GM19043 (cell line): Measurements from ENCODE around the gene ITM2B.
A peak's percentile ranks its signal among the peaks of the same experiment; 100 is the strongest.

Source experiments
- ATAC-seq: cut with Tn5 transposase; IDR thresholded peaks from one replicate; pipeline ENCODE4 v1.9.1; 2021; ENCODE audit warnings: low read depth; ENCODE audit not compliant: unreplicated experiment

ITM2B gene

DNA sequence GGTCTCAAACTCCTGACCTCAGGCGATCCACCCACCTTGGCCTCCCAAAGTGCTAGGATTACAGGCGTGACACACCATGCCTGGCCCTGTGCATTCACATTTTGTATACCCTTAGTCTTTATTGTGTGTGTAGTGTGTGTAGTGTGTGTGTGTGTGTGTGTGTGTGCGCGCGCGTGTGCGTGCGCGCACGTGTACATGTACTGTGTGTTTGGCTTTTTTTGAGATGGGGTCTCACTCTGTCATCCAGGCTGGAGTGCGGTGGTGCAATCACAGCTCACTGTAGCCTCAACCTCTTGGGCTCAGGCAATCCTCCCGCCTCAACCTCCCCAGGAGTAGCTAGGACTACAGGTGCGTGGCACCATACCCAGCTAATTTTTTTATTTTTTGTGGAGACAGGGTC is 22.1 kb downstream of the ITM2B start:
- ATAC-seq: no peak

- no peak for ATAC-seq
Observed at GRCh38 chr13:48255954-48256353, 22.9 kb downstream of the ITM2B start.

- ATAC-seq: no peak
Observed at GRCh38 chr13:48258002-48258401, 25.0 kb downstream of the ITM2B start.

GRCh38 chr13:48258430-48258829 is 25.4 kb downstream of the ITM2B start:
- no peak for ATAC-seq

DNA sequence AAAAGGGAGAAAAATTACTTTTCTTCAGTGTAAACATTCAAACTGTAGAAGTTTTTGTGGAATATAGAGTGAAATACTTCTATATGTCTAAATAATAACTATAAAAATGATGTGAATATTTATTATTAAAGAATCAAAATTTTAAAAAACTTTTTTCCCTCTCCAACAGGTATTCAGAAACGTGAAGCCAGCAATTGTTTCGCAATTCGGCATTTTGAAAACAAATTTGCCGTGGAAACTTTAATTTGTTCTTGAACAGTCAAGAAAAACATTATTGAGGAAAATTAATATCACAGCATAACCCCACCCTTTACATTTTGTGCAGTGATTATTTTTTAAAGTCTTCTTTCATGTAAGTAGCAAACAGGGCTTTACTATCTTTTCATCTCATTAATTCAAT is 28.0 kb downstream of the ITM2B start:
- ATAC-seq: no peak

DNA sequence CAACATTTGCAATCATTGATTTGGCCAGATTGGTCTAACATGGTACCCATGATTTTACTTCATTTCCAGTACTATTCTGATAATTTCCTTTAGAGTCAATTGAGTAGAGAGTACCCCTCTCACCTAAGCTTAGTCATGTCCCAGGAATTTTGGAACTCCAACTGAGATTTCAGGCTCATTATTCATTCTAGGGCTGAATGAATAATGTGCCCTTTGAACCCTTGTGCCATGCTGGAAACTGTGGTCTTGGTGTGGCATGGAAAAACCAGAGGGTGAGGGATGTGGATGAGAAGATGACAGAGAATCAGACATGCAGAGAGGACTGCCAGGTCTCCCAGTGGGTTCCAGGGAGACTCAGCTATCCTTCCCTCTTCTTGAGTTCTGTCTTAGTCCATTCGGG is 30.2 kb downstream of the ITM2B start:
- ATAC-seq: no peak

- no peak for ATAC-seq
Observed at GRCh38 chr13:48264058-48264457, 31.1 kb downstream of the ITM2B start.

DNA sequence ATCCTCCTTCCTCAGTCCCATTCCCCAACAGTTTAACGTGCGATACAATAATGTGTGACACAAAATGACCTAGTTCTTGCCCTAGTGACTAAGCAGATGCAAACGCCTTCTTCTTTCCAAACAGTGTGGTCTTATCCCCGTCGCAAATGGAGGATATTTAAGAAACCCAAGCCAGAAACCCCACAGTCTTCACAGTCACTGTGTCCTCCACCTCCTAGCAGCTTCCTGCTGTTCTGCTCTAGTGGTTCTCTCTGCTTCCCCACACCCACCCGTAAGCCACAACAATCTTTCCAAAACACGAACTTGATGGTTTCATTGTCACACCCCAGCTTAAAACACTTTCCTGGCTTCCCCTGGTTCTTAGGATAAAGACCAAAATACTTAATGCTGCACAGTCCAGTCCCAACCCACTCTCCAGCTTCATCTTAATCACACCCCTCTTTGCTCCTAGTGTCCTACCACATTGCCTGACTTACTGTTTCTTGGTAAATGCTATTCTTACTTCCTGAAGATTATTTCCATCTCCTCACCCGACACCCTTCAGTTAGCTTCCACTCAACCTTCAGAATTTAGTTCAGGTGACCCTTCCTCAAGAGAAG is 32.3 kb downstream of the ITM2B start:
- ATAC-seq: peak; percentile 61

- ATAC-seq: no peak
Observed at GRCh38 chr13:48266150-48266549, 33.1 kb downstream of the ITM2B start.

DNA sequence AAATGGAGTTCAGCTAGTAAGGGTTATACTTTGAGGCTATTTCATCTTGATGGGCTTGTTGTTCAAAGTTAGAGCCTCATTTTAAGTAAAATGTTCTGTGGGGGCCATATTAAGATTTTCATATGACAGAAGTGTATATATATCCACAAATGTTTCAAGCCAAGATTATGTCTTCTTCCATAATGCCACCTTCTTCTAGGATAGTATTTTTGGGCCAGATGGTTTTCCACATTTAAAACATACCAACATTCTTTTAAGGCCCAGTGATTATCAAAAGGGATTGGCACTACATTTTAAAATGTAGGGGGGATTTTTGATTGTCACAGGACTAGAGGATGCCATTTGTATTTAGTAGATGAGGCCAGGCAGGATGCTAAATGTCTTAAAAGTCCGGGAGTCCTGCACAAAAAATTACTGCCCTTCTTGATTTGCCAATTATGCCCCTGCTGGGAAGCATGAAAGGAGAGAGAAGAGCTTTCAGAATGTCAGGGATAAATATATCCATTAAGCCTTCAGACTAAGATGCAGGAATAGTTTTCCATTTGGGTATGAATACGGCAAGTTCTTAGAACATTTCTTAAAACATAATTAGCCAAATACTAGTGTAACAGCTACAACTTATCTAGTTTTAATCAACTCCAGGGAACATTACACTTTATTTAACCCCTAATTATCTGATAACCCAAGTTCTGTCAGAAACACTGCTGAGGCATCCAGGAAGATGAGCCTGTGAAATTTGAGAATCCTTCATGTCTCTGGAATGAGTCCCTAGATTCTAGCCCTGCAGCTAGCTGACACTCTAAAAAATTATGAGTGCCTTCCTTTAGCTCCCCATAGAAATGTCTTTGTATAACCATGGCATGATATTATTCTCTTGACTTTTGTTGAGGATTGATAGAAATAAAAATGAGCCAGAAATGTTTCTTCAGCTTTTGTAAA is 34.0 kb downstream of the ITM2B start:
- ATAC-seq: no peak

GRCh38 chr13:48268019-48268418 is 35.0 kb downstream of the ITM2B start:
- no peak for ATAC-seq

DNA sequence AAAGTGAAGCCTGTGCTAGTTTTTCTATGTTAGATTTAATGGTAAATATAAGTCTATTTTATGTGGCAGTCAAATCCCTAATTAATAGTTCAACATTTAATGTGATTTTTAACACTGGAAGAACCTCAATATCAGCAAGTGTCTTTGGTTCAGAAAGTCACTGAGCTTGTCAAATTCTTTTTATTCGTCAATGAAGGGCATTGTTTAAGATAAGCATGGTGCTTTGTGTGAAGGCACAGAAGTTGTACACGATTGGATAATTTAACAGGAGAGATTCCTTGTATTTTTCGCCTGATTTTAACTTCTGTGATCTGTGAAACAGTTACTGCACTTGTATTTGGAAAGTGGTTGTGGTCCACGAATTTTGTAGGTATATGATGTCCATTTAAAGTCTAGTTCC is 40.3 kb downstream of the ITM2B start:
- no peak for ATAC-seq

- no peak for ATAC-seq
Observed at GRCh38 chr13:48275507-48275906, 42.5 kb downstream of the ITM2B start.

DNA sequence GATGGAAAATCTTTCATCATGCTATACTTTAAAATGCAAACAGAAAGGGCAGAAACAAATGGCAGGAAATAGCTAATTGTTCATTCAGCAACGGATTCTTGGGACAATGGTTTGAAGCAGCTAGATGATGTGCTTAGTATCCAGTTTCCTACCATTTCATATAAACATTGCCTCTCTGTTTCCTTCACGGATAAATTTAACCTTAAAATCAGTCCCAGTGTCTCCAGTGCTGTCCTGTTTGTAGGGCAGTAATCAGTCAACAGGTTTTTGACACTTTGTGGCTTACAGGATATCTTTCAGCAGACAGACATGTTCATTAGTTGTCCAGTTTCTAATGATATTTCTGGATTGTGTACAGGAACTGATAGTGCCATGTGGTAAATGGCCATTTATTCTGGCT is 45.8 kb downstream of the ITM2B start:
- ATAC-seq: no peak

GRCh38 chr13:48281556-48281955 is 48.5 kb downstream of the ITM2B start:
- no peak for ATAC-seq

GRCh38 chr13:48291730-48292129 is 58.7 kb downstream of the ITM2B start:
- ATAC-seq: no peak

DNA sequence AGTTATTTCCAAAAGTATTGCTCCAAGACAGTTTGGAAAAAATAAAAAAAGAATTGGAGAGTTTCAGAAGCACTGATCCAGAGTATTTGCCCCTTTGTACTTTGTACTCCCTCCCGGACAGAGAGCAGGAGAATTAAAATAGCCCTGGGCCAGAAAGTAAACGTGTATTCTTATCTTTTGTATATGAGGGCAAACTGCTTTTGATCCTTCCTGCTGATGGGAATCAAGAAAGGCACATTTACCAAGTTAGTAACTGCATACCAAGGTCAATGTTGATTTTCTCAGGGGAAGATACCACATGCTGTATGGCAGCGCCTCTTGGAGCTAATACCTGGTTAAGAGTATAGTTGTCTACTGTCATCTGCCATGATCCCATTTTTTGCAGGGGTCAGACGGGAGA is 59.6 kb downstream of the ITM2B start:
- no peak for ATAC-seq

DNA sequence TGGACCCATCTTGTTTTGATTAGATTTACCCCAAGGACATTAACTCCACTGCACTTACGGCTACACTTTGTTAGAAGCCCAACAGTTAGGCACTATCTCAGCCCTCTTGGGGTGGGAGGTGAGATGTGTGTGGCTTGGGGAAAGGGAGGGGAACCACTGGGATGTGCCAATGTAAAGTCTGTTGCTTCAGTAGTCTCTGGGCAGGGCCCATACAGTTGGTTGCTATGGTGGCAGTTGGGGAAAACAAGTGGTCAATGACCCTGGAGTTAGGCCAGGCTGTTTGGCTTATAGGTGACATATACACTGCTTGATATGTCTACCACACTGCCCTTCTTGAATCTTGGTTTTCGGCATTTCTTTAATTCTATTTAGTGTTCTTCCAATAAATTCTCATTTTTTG is 61.6 kb downstream of the ITM2B start:
- no peak for ATAC-seq

- no peak for ATAC-seq
Observed at GRCh38 chr13:48295271-48295670, 62.3 kb downstream of the ITM2B start.

GRCh38 chr13:48296528-48296927 is 63.5 kb downstream of the ITM2B start:
- no peak for ATAC-seq

DNA sequence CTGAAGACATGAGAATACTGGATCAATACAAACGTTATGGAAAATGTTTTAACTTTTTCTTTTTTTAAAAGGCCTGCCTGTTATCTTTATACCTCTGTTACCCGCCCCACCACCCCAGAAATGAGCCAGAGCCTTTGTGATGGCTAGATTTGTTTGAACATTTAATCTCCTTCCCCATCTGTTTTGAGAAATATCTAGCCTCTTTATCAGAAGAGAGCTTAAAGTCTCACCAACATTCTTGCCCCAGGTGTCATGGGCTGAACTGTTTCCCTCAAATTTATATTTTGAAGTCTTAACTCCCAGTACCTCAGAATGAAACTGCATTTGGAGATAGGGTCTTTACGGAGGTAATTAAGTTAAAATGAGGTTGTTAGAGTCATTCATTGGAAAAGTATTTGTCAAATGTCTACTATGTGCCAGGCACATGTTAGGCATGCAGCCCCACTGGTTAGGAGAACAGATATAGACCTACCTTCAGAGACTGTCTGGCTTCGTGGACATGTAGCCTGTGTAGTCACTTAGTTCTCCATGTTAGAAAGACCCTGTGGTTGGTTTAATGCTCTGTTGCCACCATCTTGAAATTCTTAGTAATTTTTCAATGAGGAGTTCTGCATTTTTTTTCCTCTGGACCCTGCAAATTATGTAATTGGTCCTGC is 64.3 kb downstream of the ITM2B start:
- no peak for ATAC-seq

GRCh38 chr13:48299591-48299990 is 66.6 kb downstream of the ITM2B start:
- no peak for ATAC-seq
